Neural progenitor cell (in vitro differentiated cells): Measurements from ENCODE around the gene PKP3. TPM values are rescaled to one million over a fixed set of nuclear protein-coding genes. Genes with fewer than 3 reads are reported as not detected.

Experiments
- DNase-seq: peaks from one replicate; pipeline ENCODE4 v3.0.0-alpha.2; 2016; ENCODE audit warnings: low spot score
- H2AFZ ChIP-seq: fragments of 200-600 bp; sonication (generic); replicated peaks from 2 replicates; pipeline ENCODE4 v1.6.1; 2016; ENCODE audit warnings: antibody characterized with exemption
- H3F3A ChIP-seq: fragments of 200-600 bp; sonication (generic); 2 replicates; pipeline ENCODE4 v1.6.1; 2016; ENCODE audit warnings: antibody characterized with exemption, low read depth
- H3K27ac ChIP-seq: fragments of 200-600 bp; sonication (generic); 2 replicates; pipeline ENCODE4 v1.5.1; 2016; ENCODE audit warnings: mild to moderate bottlenecking
- H3K27me3 ChIP-seq: fragments of 200-600 bp; sonication (generic); 2 replicates; pipeline ENCODE4 v1.6.1; 2016; ENCODE audit warnings: mild to moderate bottlenecking, moderate library complexity
- H3K36me3 ChIP-seq: fragments of 200-600 bp; sonication (generic); 2 replicates; pipeline ENCODE4 v1.5.1; 2016
- H3K4me1 ChIP-seq: fragments of 200-600 bp; sonication (generic); 2 replicates; pipeline ENCODE4 v1.6.1; 2016; ENCODE audit warnings: mixed run types
- H3K4me2 ChIP-seq: fragments of 200-600 bp; sonication (generic); 2 replicates; pipeline ENCODE4 v1.6.1; 2016
- H3K4me3 ChIP-seq: fragments of 200-600 bp; sonication (generic); 2 replicates; pipeline ENCODE4 v1.5.1; 2016
- H3K79me2 ChIP-seq: fragments of 200-600 bp; sonication (generic); 2 replicates; pipeline ENCODE4 v1.6.1; 2016; ENCODE audit warnings: low read depth
- H3K9ac ChIP-seq: fragments of 200-600 bp; sonication (generic); 2 replicates; pipeline ENCODE4 v1.6.1; 2016
- H3K9me3 ChIP-seq: fragments of 200-600 bp; sonication (generic); 2 replicates; pipeline ENCODE4 v1.5.1; 2016; ENCODE audit warnings: low read depth
- H4K20me1 ChIP-seq: fragments of 200-600 bp; sonication (generic); 2 replicates; pipeline ENCODE4 v1.6.1; 2016; ENCODE audit warnings: low read depth
- H3K27ac Mint-ChIP-seq: 3 replicates; pipeline ENCODE4 v1.8.0; 2021; ENCODE audit warnings: mixed read lengths
- H3K27me3 Mint-ChIP-seq: 2 replicates; pipeline ENCODE4 v1.8.0; 2022; ENCODE audit warnings: low read depth, mild to moderate bottlenecking, inconsistent platforms, moderate library complexity, mixed read lengths; ENCODE audit not compliant: insufficient read depth
- H3K36me3 Mint-ChIP-seq: 3 replicates; pipeline ENCODE4 v1.8.0; 2021; ENCODE audit warnings: mixed read lengths
- H3K4me1 Mint-ChIP-seq: 3 replicates; pipeline ENCODE4 v1.8.0; 2021; ENCODE audit warnings: mixed read lengths
- H3K4me3 Mint-ChIP-seq: 3 replicates; pipeline ENCODE4 v1.8.0; 2021; ENCODE audit warnings: mild to moderate bottlenecking, moderate library complexity, mixed read lengths
- H3K9me3 Mint-ChIP-seq: 3 replicates; pipeline ENCODE4 v1.8.0; 2020; ENCODE audit warnings: mixed read lengths
- EZH2 ChIP-seq: fragments of 200-600 bp; sonication (generic); IDR thresholded peaks from 2 replicates; pipeline ENCODE4 v1.6.1; 2017; ENCODE audit warnings: antibody characterized with exemption, mild to moderate bottlenecking, moderate library complexity
- EZH2phosphoT487 ChIP-seq: fragments of 200-600 bp; sonication (generic); IDR thresholded peaks from 2 replicates; pipeline ENCODE4 v1.6.1; 2017; ENCODE audit warnings: antibody characterized with exemption
- total RNA-seq: library from RNA; depleted of rRNA; stranded (reverse); fragments of >200 nt; gene quantifications from 2 replicates; pipeline ENCODE4 v1.2.3, GENCODE V29; 2015; ENCODE audit warnings: low replicate concordance
- TF ChIP-seq, protein P1 (sequence below): fragments of 200-600 bp; sonication (generic); IDR thresholded peaks from 2 replicates; pipeline ENCODE4 v1.5.1; 2017; ENCODE audit warnings: antibody characterized with exemption, mild to moderate bottlenecking

The PKP3 gene
- total RNA-seq, 1 donor from 2014 or later = 8.5 TPM

DNA sequence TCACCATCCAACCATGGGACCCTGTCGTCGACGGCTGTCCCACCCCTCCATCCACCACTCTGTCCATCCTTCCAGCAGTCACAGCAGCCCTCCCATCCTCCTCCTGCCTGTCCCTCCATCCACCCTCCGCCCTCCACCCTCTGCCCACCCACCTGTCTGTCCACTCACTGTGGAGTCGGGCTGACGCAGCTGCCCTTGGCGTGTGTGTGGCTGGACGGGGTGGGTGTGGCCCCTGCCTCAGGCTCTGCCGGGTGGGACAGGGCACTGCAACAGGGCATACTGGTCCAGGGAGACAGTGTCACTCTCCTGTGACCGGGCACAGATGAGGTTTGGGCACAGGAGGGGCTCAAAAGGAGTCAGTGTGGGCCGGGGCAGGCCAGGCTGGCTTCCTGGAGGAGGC, 1.9 kb downstream of the PKP3 start:
- no peaks in the 10 kb centered on the region for H3K36me3 Mint-ChIP-seq
- TF ChIP-seq EZH2phosphoT487 (no peak), EZH2 (no peak)
- TF ChIP-seq, protein P1, sequence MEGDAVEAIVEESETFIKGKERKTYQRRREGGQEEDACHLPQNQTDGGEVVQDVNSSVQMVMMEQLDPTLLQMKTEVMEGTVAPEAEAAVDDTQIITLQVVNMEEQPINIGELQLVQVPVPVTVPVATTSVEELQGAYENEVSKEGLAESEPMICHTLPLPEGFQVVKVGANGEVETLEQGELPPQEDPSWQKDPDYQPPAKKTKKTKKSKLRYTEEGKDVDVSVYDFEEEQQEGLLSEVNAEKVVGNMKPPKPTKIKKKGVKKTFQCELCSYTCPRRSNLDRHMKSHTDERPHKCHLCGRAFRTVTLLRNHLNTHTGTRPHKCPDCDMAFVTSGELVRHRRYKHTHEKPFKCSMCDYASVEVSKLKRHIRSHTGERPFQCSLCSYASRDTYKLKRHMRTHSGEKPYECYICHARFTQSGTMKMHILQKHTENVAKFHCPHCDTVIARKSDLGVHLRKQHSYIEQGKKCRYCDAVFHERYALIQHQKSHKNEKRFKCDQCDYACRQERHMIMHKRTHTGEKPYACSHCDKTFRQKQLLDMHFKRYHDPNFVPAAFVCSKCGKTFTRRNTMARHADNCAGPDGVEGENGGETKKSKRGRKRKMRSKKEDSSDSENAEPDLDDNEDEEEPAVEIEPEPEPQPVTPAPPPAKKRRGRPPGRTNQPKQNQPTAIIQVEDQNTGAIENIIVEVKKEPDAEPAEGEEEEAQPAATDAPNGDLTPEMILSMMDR = no peak
- Histone ChIP-seq H3K9ac (no peak overlapping the region), H3K27ac (no peak overlapping the region), H3K27me3 (no peaks in the 10 kb centered on the region), H3K9me3 (no peaks in the 10 kb centered on the region), H3K4me1 (peaks cover 10% of the 10 kb centered on the region), H3K36me3 (no peaks in the 10 kb centered on the region), H3K4me2 (no peak overlapping the region), H2AFZ (no peak overlapping the region), H3K79me2 (no peaks in the 10 kb centered on the region), H3K4me3 (no peak overlapping the region), H4K20me1 (no peaks in the 10 kb centered on the region), H3F3A (no peaks in the 10 kb centered on the region)
- DNase-seq = no peak
- peaks cover 9% of the 10 kb centered on the region for H3K9me3 Mint-ChIP-seq
- no peak overlapping the region for H3K27ac Mint-ChIP-seq
- H3K27me3 Mint-ChIP-seq = peaks cover 6% of the 10 kb centered on the region
- H3K4me1 Mint-ChIP-seq = no peaks in the 10 kb centered on the region
- peak overlapping the region; percentile 43 for H3K4me3 Mint-ChIP-seq

DNA sequence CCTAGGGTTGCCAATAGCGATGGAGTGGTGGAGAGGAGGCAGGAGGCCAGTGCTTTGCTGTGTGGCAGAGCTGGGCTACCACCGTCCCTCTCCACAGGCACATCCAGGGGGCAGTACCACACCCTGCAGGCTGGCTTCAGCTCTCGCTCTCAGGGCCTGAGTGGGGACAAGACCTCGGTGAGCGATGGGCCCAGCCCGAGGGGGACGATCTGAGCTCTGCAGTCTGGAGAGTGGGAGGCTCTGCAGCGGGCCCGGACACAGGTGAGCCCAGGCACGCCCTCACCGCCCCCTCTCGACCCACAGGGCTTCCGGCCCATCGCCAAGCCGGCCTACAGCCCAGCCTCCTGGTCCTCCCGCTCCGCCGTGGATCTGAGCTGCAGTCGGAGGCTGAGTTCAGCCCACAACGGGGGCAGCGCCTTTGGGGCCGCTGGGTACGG, 2.5 kb downstream of the PKP3 start:
- H3K27ac Mint-ChIP-seq = no peak overlapping the region
- H2AFZ ChIP-seq = no peak overlapping the region
- H3K27me3 Mint-ChIP-seq = peaks cover 6% of the 10 kb centered on the region
- peaks cover 9% of the 10 kb centered on the region for H3K9me3 Mint-ChIP-seq
- H3K4me1 ChIP-seq = peaks cover 10% of the 10 kb centered on the region
- H3K4me3 ChIP-seq = no peak overlapping the region
- no peaks in the 10 kb centered on the region for H3K36me3 Mint-ChIP-seq
- no peaks in the 10 kb centered on the region for H3F3A ChIP-seq
- no peaks in the 10 kb centered on the region for H3K4me1 Mint-ChIP-seq
- H4K20me1 ChIP-seq = no peaks in the 10 kb centered on the region
- no peak overlapping the region for H3K4me2 ChIP-seq
- H3K27me3 ChIP-seq = no peaks in the 10 kb centered on the region
- TF ChIP-seq, protein P1 = peak; percentile 19
- TF ChIP-seq EZH2 (no peak), EZH2phosphoT487 (no peak)
- no peaks in the 10 kb centered on the region for H3K36me3 ChIP-seq
- DNase-seq = no peak
- H3K4me3 Mint-ChIP-seq = no peak overlapping the region
- H3K27ac ChIP-seq = no peak overlapping the region
- H3K79me2 ChIP-seq = no peaks in the 10 kb centered on the region
- no peaks in the 10 kb centered on the region for H3K9me3 ChIP-seq
- no peak overlapping the region for H3K9ac ChIP-seq

GRCh38 chr11:396948-397548, 3.0 kb downstream of the PKP3 start:
- no peak for DNase-seq
- Mint-ChIP-seq H3K27ac (no peak overlapping the region), H3K36me3 (no peaks in the 10 kb centered on the region), H3K4me3 (no peak overlapping the region), H3K9me3 (peaks cover 9% of the 10 kb centered on the region), H3K27me3 (peaks cover 6% of the 10 kb centered on the region), H3K4me1 (no peaks in the 10 kb centered on the region)
- H3K9ac ChIP-seq = no peak overlapping the region
- TF ChIP-seq EZH2 (no peak), EZH2phosphoT487 (no peak)
- TF ChIP-seq, protein P1 = no peak
- H3K27me3 ChIP-seq = no peaks in the 10 kb centered on the region
- peaks cover 10% of the 10 kb centered on the region for H3K4me1 ChIP-seq
- H2AFZ ChIP-seq = no peak overlapping the region
- no peaks in the 10 kb centered on the region for H4K20me1 ChIP-seq
- no peaks in the 10 kb centered on the region for H3K36me3 ChIP-seq
- H3K27ac ChIP-seq = no peak overlapping the region
- no peaks in the 10 kb centered on the region for H3F3A ChIP-seq
- H3K4me3 ChIP-seq = no peak overlapping the region
- H3K9me3 ChIP-seq = no peaks in the 10 kb centered on the region
- no peak overlapping the region for H3K4me2 ChIP-seq
- no peaks in the 10 kb centered on the region for H3K79me2 ChIP-seq
